Chondrocyte (in vitro differentiated cells): ENCODE measurements around the gene DCXR. TPM values are rescaled to one million over a fixed set of nuclear protein-coding genes. Genes with fewer than 3 reads are reported as not detected.

Experiments
- DNase-seq: peaks from one replicate; pipeline ENCODE4 v3.0.0; 2021; ENCODE audit warnings: mixed read lengths, low spot score
- H3K27ac Mint-ChIP-seq: one replicate; pipeline ENCODE4 v1.8.0; 2021; ENCODE audit warnings: mild to moderate bottlenecking, moderate library complexity, mixed read lengths; ENCODE audit not compliant: unreplicated experiment
- H3K27me3 Mint-ChIP-seq: 2 replicates; pipeline ENCODE4 v1.8.0; 2021; ENCODE audit warnings: low read depth, mixed read lengths
- H3K36me3 Mint-ChIP-seq: 2 replicates; pipeline ENCODE4 v1.8.0; 2021; ENCODE audit warnings: low read depth, mixed read lengths
- H3K4me1 Mint-ChIP-seq: 2 replicates; pipeline ENCODE4 v1.8.0; 2021; ENCODE audit warnings: low read depth, mild to moderate bottlenecking, mixed read lengths
- H3K4me3 Mint-ChIP-seq: one replicate; pipeline ENCODE4 v1.8.0; 2021; ENCODE audit warnings: mild to moderate bottlenecking, moderate library complexity, mixed read lengths; ENCODE audit not compliant: unreplicated experiment
- H3K9me3 Mint-ChIP-seq: 2 replicates; pipeline ENCODE4 v1.8.0; 2021; ENCODE audit warnings: low read depth, mixed read lengths
- total RNA-seq: library from RNA; stranded (reverse); gene quantifications from 3 replicates; pipeline ENCODE4 v1.2.1, GENCODE V29; 2021
- TF ChIP-seq, protein P1 (sequence below): fragments of 200-600 bp; sonication (generic); IDR thresholded peaks from 2 replicates; pipeline ENCODE4 v1.5.0; 2021; ENCODE audit warnings: antibody characterized with exemption, mild to moderate bottlenecking, moderate library complexity

Gene DCXR
- total RNA-seq, 1 donor from 2014 or later, result 59.8 TPM

DNA sequence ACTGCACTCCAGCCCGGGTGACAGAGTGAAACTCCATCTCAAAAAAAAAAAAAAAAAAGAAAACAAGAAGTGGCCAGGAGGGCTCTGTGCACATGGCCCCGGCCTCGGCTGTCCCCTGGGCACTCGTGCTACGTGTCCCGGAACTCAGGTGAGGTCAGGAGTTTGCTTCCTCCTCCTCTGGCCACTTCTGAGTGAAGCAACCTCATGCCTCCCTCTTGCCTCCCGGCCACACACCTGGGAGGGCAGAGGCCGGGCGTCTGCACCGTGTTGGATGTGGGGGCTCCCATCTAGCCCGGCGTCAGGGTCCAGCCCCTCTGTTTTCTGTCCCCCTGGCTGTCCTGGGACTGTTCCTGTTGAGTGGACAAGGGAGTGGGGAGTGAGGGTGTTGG, 37.9 kb downstream of the DCXR start:
- peaks cover 14% of the 10 kb centered on the region for H3K4me1 Mint-ChIP-seq
- H3K27ac Mint-ChIP-seq, result no peak overlapping the region
- H3K36me3 Mint-ChIP-seq, result peaks cover 7% of the 10 kb centered on the region
- no peak overlapping the region for H3K4me3 Mint-ChIP-seq
- H3K9me3 Mint-ChIP-seq, result no peaks in the 10 kb centered on the region
- H3K27me3 Mint-ChIP-seq, result no peaks in the 10 kb centered on the region
- TF ChIP-seq, protein P1, sequence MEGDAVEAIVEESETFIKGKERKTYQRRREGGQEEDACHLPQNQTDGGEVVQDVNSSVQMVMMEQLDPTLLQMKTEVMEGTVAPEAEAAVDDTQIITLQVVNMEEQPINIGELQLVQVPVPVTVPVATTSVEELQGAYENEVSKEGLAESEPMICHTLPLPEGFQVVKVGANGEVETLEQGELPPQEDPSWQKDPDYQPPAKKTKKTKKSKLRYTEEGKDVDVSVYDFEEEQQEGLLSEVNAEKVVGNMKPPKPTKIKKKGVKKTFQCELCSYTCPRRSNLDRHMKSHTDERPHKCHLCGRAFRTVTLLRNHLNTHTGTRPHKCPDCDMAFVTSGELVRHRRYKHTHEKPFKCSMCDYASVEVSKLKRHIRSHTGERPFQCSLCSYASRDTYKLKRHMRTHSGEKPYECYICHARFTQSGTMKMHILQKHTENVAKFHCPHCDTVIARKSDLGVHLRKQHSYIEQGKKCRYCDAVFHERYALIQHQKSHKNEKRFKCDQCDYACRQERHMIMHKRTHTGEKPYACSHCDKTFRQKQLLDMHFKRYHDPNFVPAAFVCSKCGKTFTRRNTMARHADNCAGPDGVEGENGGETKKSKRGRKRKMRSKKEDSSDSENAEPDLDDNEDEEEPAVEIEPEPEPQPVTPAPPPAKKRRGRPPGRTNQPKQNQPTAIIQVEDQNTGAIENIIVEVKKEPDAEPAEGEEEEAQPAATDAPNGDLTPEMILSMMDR, result no peak
- DNase-seq, result no peak

DNA sequence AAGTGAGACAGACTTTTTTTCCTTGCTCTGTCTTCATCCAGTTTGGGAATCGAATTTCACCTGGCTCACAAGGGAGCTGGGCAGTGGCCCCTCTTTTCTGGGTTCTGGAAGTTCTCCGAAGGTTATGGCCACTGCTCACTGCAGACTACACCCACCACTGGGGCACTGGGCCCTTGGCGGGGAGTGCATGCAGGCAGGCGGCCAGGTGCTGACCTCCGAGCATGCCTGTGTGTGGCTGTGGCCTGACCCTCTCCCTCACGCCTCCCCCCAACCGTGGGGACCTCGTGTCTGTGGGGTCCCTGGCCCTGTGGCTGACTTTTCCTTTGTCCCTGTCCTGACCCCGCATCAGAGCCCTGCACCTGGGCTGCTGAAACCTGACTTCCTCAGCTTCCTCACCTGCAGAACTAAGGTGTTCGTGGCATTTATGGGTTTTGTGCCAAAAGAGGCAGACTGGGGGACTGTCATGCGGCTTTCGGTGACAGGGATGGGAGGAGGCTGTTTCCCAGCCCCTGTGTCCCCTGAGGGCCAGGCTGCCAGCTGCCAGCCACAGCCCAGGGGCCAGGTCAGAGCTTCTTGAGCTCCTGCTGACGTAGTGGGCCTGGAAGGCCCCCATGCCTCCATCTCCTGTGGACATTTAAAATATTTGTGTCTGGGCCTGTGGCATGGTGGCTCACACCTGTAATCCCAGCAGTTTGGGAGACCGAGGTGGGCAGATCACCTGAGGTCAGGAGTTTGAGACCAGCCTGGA, 38.6 kb downstream of the DCXR start:
- peaks cover 7% of the 10 kb centered on the region for H3K36me3 Mint-ChIP-seq
- TF ChIP-seq, protein P1, result no peak
- no peak overlapping the region for H3K27ac Mint-ChIP-seq
- H3K27me3 Mint-ChIP-seq, result no peaks in the 10 kb centered on the region
- H3K4me1 Mint-ChIP-seq, result peaks cover 11% of the 10 kb centered on the region
- no peak overlapping the region for H3K4me3 Mint-ChIP-seq
- no peak for DNase-seq
- no peaks in the 10 kb centered on the region for H3K9me3 Mint-ChIP-seq

DNA sequence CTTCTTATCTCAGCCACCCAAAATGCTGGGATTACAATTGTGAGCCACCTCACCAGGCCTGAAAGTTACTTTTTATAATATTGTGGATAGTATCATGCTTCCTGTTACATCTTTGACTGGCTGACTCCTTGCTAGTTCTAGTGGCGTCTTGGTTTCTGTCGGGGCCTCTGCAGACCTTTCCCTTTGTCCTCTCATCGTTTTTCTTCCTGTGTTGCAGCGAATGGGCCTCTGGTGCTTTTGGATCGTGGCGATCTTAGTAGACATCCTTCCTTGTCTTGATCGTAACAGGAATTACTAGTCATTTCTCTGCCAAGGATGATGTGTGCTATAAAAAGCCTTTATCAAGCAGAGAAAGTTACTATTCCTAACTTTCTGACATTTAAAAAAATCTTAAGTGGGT, 39.3 kb downstream of the DCXR start:
- DNase-seq, result no peak
- Mint-ChIP-seq H3K27ac (no peak overlapping the region), H3K9me3 (no peaks in the 10 kb centered on the region), H3K4me1 (peaks cover 5% of the 10 kb centered on the region), H3K27me3 (no peaks in the 10 kb centered on the region), H3K36me3 (peaks cover 7% of the 10 kb centered on the region), H3K4me3 (no peak overlapping the region)
- TF ChIP-seq, protein P1, result no peak

DNA sequence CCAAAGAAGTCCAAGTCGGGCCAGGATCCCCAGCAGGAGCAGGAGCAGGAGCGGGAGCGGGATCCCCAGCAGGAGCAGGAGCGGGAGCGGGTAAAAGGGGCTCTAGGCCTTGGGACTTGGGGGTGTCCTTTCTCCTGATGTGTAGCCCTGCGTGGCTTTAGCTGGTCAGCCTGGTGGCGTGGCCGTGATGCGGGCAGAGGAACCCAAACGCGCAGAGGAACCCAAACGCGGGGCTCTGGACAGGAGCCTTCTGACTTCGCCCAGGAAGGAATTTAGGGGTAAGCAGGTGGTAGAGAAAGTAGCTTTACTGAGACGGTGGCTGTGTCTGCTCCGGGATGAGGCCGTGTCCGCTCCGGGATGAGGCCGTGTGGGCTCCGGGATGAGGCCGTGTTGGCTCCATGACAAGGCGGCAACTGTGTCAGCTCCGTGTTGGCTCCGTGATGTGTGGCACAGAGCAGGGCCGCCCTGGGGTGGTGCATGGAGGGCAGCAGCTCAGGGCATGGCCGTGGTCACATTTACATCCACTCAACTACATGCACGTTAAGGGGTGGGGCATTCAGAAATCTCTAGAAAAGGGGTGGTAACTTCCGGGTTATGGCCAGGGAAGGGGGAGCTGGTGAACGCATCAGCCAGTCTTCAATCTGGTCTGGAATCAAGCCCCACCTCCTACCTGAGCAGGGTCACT, 40.6 kb downstream of the DCXR start:
- no peak overlapping the region for H3K27ac Mint-ChIP-seq
- peaks cover 7% of the 10 kb centered on the region for H3K36me3 Mint-ChIP-seq
- TF ChIP-seq, protein P1, result no peak
- H3K27me3 Mint-ChIP-seq, result no peaks in the 10 kb centered on the region
- DNase-seq, result no peak
- no peaks in the 10 kb centered on the region for H3K9me3 Mint-ChIP-seq
- H3K4me1 Mint-ChIP-seq, result peaks cover 5% of the 10 kb centered on the region
- H3K4me3 Mint-ChIP-seq, result no peak overlapping the region

DNA sequence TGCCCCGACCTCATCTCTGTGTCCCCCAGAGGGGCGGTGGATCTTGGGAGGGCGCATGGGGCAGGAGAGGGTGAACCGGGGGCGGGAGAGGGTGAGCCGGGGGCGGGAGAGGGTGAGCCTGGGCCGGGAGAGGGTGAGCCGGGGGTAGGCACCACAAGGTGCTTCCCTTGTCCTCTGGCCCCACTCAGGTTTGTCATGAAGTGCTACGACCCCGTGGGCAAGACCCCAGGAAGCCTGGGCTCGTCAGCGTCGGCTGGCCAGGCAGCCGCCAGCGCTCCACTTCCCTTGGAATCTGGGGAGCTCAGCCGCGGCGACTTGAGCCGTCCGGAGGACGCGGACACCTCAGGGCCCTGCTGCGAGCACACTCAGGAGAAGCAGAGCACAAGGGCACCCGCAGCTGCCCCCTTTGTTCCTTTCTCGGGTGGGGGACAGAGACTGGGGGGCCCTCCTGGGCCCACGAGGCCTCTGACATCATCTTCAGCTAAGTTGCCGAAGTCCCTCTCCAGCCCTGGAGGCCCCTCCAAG, 41.2 kb downstream of the DCXR start:
- TF ChIP-seq, protein P1, result no peak
- no peaks in the 10 kb centered on the region for H3K27me3 Mint-ChIP-seq
- H3K4me1 Mint-ChIP-seq, result peaks cover 11% of the 10 kb centered on the region
- H3K9me3 Mint-ChIP-seq, result no peaks in the 10 kb centered on the region
- DNase-seq, result no peak
- H3K36me3 Mint-ChIP-seq, result peaks cover 7% of the 10 kb centered on the region
- H3K27ac Mint-ChIP-seq, result no peak overlapping the region
- H3K4me3 Mint-ChIP-seq, result no peak overlapping the region
